Endothelial cell of umbilical vein (primary cell): ENCODE results near the gene EIF3B. TPM values are rescaled to one million over a fixed set of nuclear protein-coding genes. Genes with fewer than 3 reads are reported as not detected.
A peak's percentile ranks its signal among the peaks of the same experiment; 100 is the strongest.
"Not testable (repeated sequence)": the region's sequence is repeated elsewhere in the genome, so short reads cannot be mapped to it uniquely, and the experiment has no call there.

ENCODE experiments used
- BruUV-seq: library from RNA; stranded (reverse); fragments of 400-500 nt; replicated peaks from 2 replicates; lab custom pipeline; 2021; lab: Mats Ljungman, UMichigan
- CTCF ChIA-PET: fragments of 300-600, 350-600 bp; sonication (Branson Sonifier 250); formaldehyde crosslinking; loops from one replicate; lab custom pipeline; 2021; ENCODE audit warnings: antibody characterized with exemption, inconsistent platforms; lab: Charles Lee
- POLR2A ChIA-PET: fragments of 300-600, 350-600 bp; sonication (Branson Sonifier 250); formaldehyde crosslinking; loops from one replicate; lab custom pipeline; 2021; ENCODE audit warnings: antibody characterized with exemption, inconsistent platforms; lab: Charles Lee
- DNase-seq: peaks from one replicate; pipeline ENCODE4 v3.0.0-alpha.2; 2011; ENCODE audit warnings: low read depth, low spot score
- FAIRE-seq: peaks from 2 replicates; lab custom pipeline; 2011; peaks lifted over from hg19 to GRCh38; lab: Jason Lieb, UNC
- H2AFZ ChIP-seq: 2 replicates; pipeline ENCODE4 v1.6.0; 2012; ENCODE audit warnings: low read depth, low read length, control low read depth, inconsistent platforms
- H3K27ac ChIP-seq: 2 replicates; pipeline ENCODE4 v1.5.1; 2011; ENCODE audit warnings: low read depth, mild to moderate bottlenecking, control low read depth, low read length, moderate library complexity; ENCODE audit not compliant: insufficient read depth
- H3K27me3 ChIP-seq, 2 experiments: 2 replicates each; pipeline versions ENCODE4 v1.6.0 to v1.6.1; 2011; ENCODE audit warnings: low read length in 2 of 2, mixed read lengths in 1 of 2; ENCODE audit not compliant: control insufficient read depth in 2 of 2, insufficient read depth in 2 of 2
- H3K36me3 ChIP-seq, 2 experiments: 2 replicates in 1 of 2; 3 replicates in 1 of 2; pipeline ENCODE4 v1.5.1; 2011; ENCODE audit warnings: low read length in 2 of 2, mild to moderate bottlenecking in 1 of 2, moderate library complexity in 1 of 2; ENCODE audit not compliant: control insufficient read depth in 2 of 2, insufficient read depth in 2 of 2; ENCODE audit errors: extremely low read depth in 1 of 2
- H3K4me1 ChIP-seq: 3 replicates; pipeline ENCODE4 v1.5.1; 2011; ENCODE audit warnings: mild to moderate bottlenecking, low read length; ENCODE audit not compliant: control insufficient read depth, insufficient read depth; ENCODE audit errors: extremely low read depth
- H3K4me2 ChIP-seq: 2 replicates; pipeline ENCODE4 v1.6.1; 2011; ENCODE audit warnings: low read length, control low read depth, mixed read lengths; ENCODE audit not compliant: insufficient read depth
- H3K4me3 ChIP-seq, 3 experiments: fragments of 200-600 bp in 1 of 3; sonication (generic), shearing (Covaris generic) in 1 of 3; replicated peaks in 1 of 3; 2 replicates each; pipeline ENCODE4 v1.5.1; 2011 to 2016; ENCODE audit warnings: control low read depth in 3 of 3, low read length in 3 of 3, mild to moderate bottlenecking in 2 of 3, inconsistent platforms in 1 of 3, low read depth in 1 of 3, moderate library complexity in 1 of 3; ENCODE audit not compliant: insufficient read depth in 1 of 3
- H3K79me2 ChIP-seq: 2 replicates; pipeline ENCODE4 v1.6.0; 2012; ENCODE audit warnings: low read length, inconsistent platforms; ENCODE audit not compliant: control insufficient read depth, insufficient read depth
- H3K9ac ChIP-seq: replicated peaks from 2 replicates; pipeline ENCODE3; 2011; ENCODE audit warnings: low read length, control low read depth; ENCODE audit not compliant: insufficient read depth; ENCODE audit errors: extremely low read depth
- H3K9me1 ChIP-seq: replicated peaks from 3 replicates; pipeline ENCODE4 v1.6.0; 2011; ENCODE audit warnings: mild to moderate bottlenecking, low read length; ENCODE audit not compliant: control insufficient read depth, insufficient read depth; ENCODE audit errors: extremely low read depth
- H3K9me3 ChIP-seq: replicated peaks from 2 replicates; pipeline ENCODE4 v1.5.1; 2012; ENCODE audit warnings: low read length, inconsistent platforms; ENCODE audit not compliant: control insufficient read depth, insufficient read depth
- H4K20me1 ChIP-seq: replicated peaks from 2 replicates; pipeline ENCODE3; 2011; ENCODE audit warnings: mild to moderate bottlenecking, low read length; ENCODE audit not compliant: control insufficient read depth, insufficient read depth; ENCODE audit errors: extremely low read depth
- FOS ChIP-seq: IDR thresholded peaks from 2 replicates; pipeline ENCODE4 v1.6.1; 2011; ENCODE audit warnings: mild to moderate bottlenecking, low read length, moderate library complexity, borderline replicate concordance; ENCODE audit not compliant: insufficient read depth
- GATA2 ChIP-seq: IDR thresholded peaks from 2 replicates; pipeline ENCODE4 v1.7.0; 2011; ENCODE audit warnings: low read depth, mild to moderate bottlenecking, moderate library complexity, mixed read lengths, low read length; ENCODE audit not compliant: insufficient read length, insufficient read depth
- MYC ChIP-seq: IDR thresholded peaks from one replicate; pipeline ENCODE4 v1.6.1; 2011; ENCODE audit warnings: mild to moderate bottlenecking, low read depth, low read length
- POLR2A ChIP-seq: IDR thresholded peaks from 2 replicates; pipeline ENCODE4 v1.6.1; 2012; ENCODE audit warnings: low read depth, mild to moderate bottlenecking, control low read depth, low read length
- POLR2AphosphoS5 ChIP-seq: IDR thresholded peaks from 2 replicates; pipeline ENCODE4 v1.6.1; 2012; ENCODE audit warnings: low read depth, mild to moderate bottlenecking, control low read depth, low read length, moderate library complexity; ENCODE audit not compliant: insufficient read depth
- dilution Hi-C: fragments of 300-500 bp; cut with MboI; formaldehyde crosslinking; loops from one replicate; pipeline ENCODE4 v1.15.0; 2019; ENCODE audit warnings: low sequenced_read_pairs; ENCODE audit not compliant: extremely low pct_ligation_motif_present
- intact Hi-C: fragments of 100-400 bp; cut with micrococcal nuclease; formaldehyde crosslinking; loops from one replicate; pipeline ENCODE4 v1.10.0; 2022
- polyA plus RNA-seq, 4 experiments: library from polyadenylated mRNA; depleted of rRNA in 3 of 4; stranded (reverse) in 3 of 4; unstranded in 1 of 4; fragments of >200 nt; gene quantifications; 2 replicates each; pipeline versions ENCODE4 v1.2.1 to v1.2.3, GENCODE V29; 2011 to 2012; ENCODE audit warnings: missing spikeins in 1 of 4
- total RNA-seq: library from RNA; stranded (reverse); gene quantifications from 2 replicates; pipeline ENCODE4 v1.2.3, GENCODE V29; 2021
- TF ChIP-seq, protein P1 (sequence below): IDR thresholded peaks from 2 replicates; pipeline ENCODE4 v1.6.1; 2011; ENCODE audit not compliant: insufficient read depth, insufficient read length

Gene EIF3B
- total and polyA plus RNA-seq, 2 donors (not counting 3 experiments of a cell fraction or from before 2014, with no cell fraction given): 104 to 207 TPM

DNA sequence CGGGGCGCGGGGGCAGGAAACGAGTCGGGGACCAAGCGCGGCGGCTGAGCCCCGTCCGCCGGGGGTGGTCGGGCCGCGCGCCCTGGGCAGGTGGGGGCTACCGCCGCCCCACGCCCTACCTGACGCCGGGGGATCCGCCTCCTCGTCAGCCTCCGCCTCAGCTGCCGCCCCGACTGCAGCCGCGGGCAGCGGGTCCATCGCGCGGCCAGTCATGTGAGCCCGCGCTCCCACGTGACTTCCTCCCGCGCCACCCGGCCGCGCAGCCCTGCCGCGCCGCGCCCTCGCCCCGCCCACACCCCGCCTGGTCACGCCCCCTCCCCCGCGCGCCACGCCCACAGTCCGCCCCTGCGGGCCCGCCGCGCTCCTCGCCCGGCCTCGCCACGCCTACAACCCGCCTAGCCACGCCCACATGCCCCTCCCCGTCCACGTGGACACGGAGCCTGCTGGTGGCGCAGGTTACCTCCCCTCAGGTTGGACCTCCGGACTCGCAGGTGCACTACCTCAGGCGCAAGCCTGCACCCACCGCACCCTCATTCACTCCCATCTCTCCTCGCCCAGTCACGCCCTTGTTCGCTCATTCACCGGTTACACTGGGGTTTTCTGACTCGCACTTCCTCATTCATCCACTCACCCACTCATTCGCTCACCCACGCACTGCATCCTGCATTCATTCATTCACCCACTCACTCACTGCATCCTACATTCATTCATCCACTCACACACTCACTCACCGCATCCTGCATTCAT lies 40.2 kb upstream of the EIF3B start, which contains the start of gene SNX8:
Gene SNX8 (minus strand): TSS at position 233 of the 747 bp plus-strand sequence. CDS start 20 bp downstream, at position 213.
- ChIA-PET POLR2A (interaction anchor here (0.6 kb wide), 1 partner anchor 77 kb away, joined by 12 read pairs; no protein-coding TSS in a partner anchor), CTCF (no interaction called here)
- H3K79me2 ChIP-seq: peaks cover 9% of the 10 kb centered on the region
- no peaks in the 10 kb centered on the region for H3K27me3 ChIP-seq
- H3K9ac ChIP-seq: peak within 1 kb of the TSS; percentile 74
- DNase-seq (peak; percentile 81), FAIRE-seq (peak; percentile 88)
- H3K36me3 ChIP-seq: no peaks in the 10 kb centered on the region
- peaks cover 6% of the 10 kb centered on the region for H3K4me1 ChIP-seq
- H4K20me1 ChIP-seq: no peaks in the 10 kb centered on the region
- peak within 1 kb of the TSS; percentile 58 to 90 (median 67) for H3K4me3 ChIP-seq
- no TSS peak for BruUV-seq
- H3K9me3 ChIP-seq: no peaks in the 10 kb centered on the region
- intact Hi-C loops (loop anchor here (1.0 kb wide), 2 partner anchors 40 to 65 kb away; partner anchors contain the start of gene EIF3B), dilution Hi-C loops (no loop called here)
- H2AFZ ChIP-seq: peak within 1 kb of the TSS; percentile 81
- TF ChIP-seq GATA2: no peak
- peak; percentile 82 for TF ChIP-seq POLR2A
- peak; percentile 93 for TF ChIP-seq POLR2AphosphoS5
- no peak for TF ChIP-seq FOS
- TF ChIP-seq MYC: peak; percentile 50
- TF ChIP-seq, protein P1, sequence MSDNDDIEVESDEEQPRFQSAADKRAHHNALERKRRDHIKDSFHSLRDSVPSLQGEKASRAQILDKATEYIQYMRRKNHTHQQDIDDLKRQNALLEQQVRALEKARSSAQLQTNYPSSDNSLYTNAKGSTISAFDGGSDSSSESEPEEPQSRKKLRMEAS: peak; percentile 73
- H3K9me1 ChIP-seq: no peaks in the 10 kb centered on the region
- H3K27ac ChIP-seq: peak within 1 kb of the TSS; percentile 30
- peak within 1 kb of the TSS; percentile 67 for H3K4me2 ChIP-seq

DNA sequence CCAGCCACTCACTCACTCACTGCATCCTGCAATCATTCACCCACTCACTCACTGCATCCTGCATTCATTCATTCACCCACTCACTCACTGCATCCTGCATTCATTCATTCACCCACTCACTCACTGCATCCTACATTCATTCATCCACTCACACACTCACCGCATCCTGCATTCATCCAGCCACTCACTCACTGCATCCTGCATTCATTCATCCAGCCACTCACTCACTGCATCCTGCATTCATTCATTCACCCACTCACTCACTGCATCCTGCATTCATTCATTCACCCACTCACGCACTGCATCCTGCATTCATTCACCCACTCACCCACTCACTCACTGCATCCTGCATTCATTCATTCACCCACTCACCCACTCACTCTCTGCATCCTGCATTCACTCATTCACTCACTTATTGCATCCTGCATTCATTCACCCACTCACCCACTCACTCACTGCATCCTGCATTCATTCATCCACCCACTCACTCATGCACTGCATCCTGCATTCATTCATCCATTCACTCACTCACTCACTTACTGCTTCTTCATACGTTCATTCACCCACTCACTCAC lies 39.6 kb upstream of the EIF3B start:
- H3K4me1 ChIP-seq, H3K9me1 ChIP-seq, H3K36me3 ChIP-seq, H3K4me2 ChIP-seq, H2AFZ ChIP-seq, H3K9me3 ChIP-seq, H3K4me3 ChIP-seq, H3K27me3 ChIP-seq, DNase-seq, H4K20me1 ChIP-seq, FAIRE-seq, BruUV-seq, H3K27ac ChIP-seq, H3K9ac ChIP-seq, POLR2A ChIA-PET, CTCF ChIA-PET, H3K79me2 ChIP-seq, dilution Hi-C loops: not testable (repeated sequence)
- intact Hi-C loops: loop anchor here (1.0 kb wide), 2 partner anchors 39 to 66 kb away; partner anchors contain the start of gene EIF3B
